Islet precursor cell (in vitro differentiated cells): ENCODE measurements around the gene OSBPL10.
"Not testable (repeated sequence)": the region's sequence is repeated elsewhere in the genome, so short reads cannot be mapped to it uniquely, and the experiment has no call there.

Experiments
- DNase-seq: peaks from one replicate; pipeline ENCODE4 v3.0.0-alpha.2; 2018

OSBPL10 gene

GRCh38 chr3:31802981-31803740, 177.9 kb downstream of the OSBPL10 start:
- no peak for DNase-seq

GRCh38 chr3:31800436-31800835, 180.6 kb downstream of the OSBPL10 start:
- DNase-seq, result no peak

GRCh38 chr3:31798840-31799239, 182.2 kb downstream of the OSBPL10 start:
- DNase-seq, result no peak

- no peak for DNase-seq
These were observed 187.2 kb downstream of the OSBPL10 start for GRCh38 chr3:31793821-31794220.

- no peak for DNase-seq
These were observed 190.0 kb downstream of the OSBPL10 start for GRCh38 chr3:31791090-31791430.

- DNase-seq, result no peak
These were observed 190.6 kb downstream of the OSBPL10 start for GRCh38 chr3:31790193-31791089.

- DNase-seq, result no peak
These were observed 191.6 kb downstream of the OSBPL10 start for GRCh38 chr3:31789429-31789828.

GRCh38 chr3:31785734-31786133, 195.3 kb downstream of the OSBPL10 start:
- DNase-seq, result no peak

GRCh38 chr3:31785286-31785685, 195.8 kb downstream of the OSBPL10 start:
- DNase-seq, result no peak

- DNase-seq, result not testable (repeated sequence)
These were observed 197.2 kb downstream of the OSBPL10 start for GRCh38 chr3:31783851-31784250.

GRCh38 chr3:31782306-31782705, 198.8 kb downstream of the OSBPL10 start:
- DNase-seq, result not testable (repeated sequence)

- no peak for DNase-seq
These were observed 201.5 kb downstream of the OSBPL10 start for GRCh38 chr3:31779514-31779913.

GRCh38 chr3:31777887-31778286, 203.2 kb downstream of the OSBPL10 start:
- DNase-seq, result no peak

- DNase-seq, result no peak
These were observed 204.0 kb downstream of the OSBPL10 start for GRCh38 chr3:31777092-31777491.

- DNase-seq, result no peak
These were observed 205.0 kb downstream of the OSBPL10 start for GRCh38 chr3:31776016-31776415.

- no peak for DNase-seq
These were observed 205.7 kb downstream of the OSBPL10 start for GRCh38 chr3:31775383-31775782.

- no peak for DNase-seq
These were observed 208.1 kb downstream of the OSBPL10 start for GRCh38 chr3:31772758-31773473.

GRCh38 chr3:31772272-31772671, 208.8 kb downstream of the OSBPL10 start:
- no peak for DNase-seq

- DNase-seq, result no peak
These were observed 210.2 kb downstream of the OSBPL10 start for GRCh38 chr3:31770822-31771326.

GRCh38 chr3:31768479-31769125, 212.5 kb downstream of the OSBPL10 start:
- DNase-seq, result peak; percentile 58

GRCh38 chr3:31767920-31768319, 213.1 kb downstream of the OSBPL10 start:
- DNase-seq, result no peak

GRCh38 chr3:31766669-31767068, 214.4 kb downstream of the OSBPL10 start:
- DNase-seq, result no peak

- no peak for DNase-seq
These were observed 215.2 kb downstream of the OSBPL10 start for GRCh38 chr3:31765871-31766270.
